Stimulated activated CD4-positive, alpha-beta T cell treated with anti-CD3 and anti-CD28 coated beads, TNF-alpha, amount 100 ng/mL, for 24 hours (primary cell): ENCODE results near the gene ZDHHC20.
"Not testable (repeated sequence)": the region's sequence is repeated elsewhere in the genome, so short reads cannot be mapped to it uniquely, and the experiment has no call there.

ENCODE experiments used
- DNase-seq, 3 experiments: peaks; one replicate each; pipeline ENCODE4 v3.0.0-alpha.2; 2020; ENCODE audit warnings: low read depth in 3 of 3

Gene ZDHHC20

GRCh38 chr13:21435687-21436151 lies 23.4 kb downstream of the ZDHHC20 start:
- DNase-seq = peak in 2 of 3 experiments; percentile 4 to 16

- no peak for DNase-seq
Measured at GRCh38 chr13:21435231-21435630, 23.9 kb downstream of the ZDHHC20 start.

DNA sequence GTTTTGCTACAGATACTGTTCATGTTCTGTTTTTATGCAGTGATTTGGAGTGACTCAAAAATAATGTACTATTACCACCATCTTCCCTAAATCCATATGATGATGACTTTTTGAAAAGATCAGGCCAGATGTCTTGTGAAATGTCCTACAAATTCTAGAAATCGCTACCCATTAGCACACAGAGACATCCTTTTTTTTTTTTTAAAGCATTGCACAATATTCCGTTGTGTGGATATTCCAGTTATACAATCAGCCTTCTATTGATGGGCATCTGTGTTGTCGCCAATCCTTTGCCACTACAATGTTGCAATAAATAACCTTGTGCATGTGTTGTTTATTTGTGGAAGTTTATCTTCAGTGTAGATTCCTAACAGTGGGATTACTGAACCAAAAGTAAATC lies 24.5 kb downstream of the ZDHHC20 start:
- DNase-seq = no peak

DNA sequence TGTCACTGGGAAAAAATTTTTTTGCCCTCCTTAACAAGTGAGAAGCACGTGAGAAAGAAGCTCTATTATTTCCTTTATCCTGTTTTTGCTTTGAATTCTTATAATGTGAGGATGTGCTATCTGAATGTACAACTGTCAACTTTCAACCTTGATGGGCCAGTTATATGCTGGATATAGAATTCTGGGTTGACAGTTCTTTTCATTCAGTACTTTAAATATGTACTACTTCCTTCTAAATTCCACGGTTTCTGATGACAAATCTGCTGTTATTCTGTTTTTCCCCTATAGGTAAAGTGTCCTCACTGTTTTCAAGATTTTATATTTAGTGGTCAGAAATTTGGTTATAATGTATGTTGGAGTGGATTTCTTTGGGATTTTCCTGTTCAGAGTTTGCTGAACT lies 29.9 kb downstream of the ZDHHC20 start:
- no peak for DNase-seq

- DNase-seq = no peak
Measured at GRCh38 chr13:21427741-21428140, 31.4 kb downstream of the ZDHHC20 start.

GRCh38 chr13:21426238-21426637 lies 32.9 kb downstream of the ZDHHC20 start:
- DNase-seq = no peak

DNA sequence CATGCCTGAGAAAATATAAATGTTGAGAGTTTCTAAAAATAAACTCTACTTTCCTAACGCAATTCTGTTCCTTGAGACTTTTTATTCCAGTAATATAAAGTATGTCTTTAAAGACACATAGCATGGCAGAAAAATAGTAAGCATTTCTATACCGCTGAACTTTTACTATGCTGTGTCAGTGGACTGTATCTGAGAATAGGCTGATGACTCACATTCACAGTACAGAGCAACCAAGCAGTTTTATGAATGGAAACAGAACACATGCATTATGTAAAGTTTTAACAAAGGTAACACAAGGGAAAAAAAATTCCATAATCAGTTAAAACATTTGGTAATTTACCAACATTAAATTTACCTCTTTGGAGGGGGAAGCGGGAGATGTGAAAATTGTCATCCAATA lies 38.4 kb downstream of the ZDHHC20 start:
- no peak for DNase-seq

GRCh38 chr13:21413013-21413412 lies 46.1 kb downstream of the ZDHHC20 start:
- no peak for DNase-seq

DNA sequence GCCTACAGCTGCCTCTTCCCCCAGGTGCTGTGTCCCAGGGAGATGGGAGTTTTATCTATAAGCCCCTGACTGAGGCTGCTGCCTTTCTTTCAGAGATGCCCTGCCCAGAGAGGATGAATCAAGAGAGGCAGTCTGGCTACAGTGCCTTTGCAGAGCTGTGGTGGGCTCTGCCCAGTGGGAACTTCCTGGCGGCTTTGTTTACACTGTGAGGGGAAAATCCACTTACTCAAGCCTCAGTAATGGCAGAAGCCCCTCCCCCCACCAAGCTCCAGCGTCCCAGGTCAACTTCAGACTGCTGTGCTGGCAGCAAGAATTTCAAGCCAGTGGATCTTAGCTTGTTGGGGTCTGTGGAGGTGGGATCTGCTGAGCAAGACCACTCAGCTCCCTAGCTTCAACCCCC lies 48.6 kb downstream of the ZDHHC20 start:
- not testable (repeated sequence) for DNase-seq

- DNase-seq = no peak
Measured at GRCh38 chr13:21405309-21405708, 53.8 kb downstream of the ZDHHC20 start.

DNA sequence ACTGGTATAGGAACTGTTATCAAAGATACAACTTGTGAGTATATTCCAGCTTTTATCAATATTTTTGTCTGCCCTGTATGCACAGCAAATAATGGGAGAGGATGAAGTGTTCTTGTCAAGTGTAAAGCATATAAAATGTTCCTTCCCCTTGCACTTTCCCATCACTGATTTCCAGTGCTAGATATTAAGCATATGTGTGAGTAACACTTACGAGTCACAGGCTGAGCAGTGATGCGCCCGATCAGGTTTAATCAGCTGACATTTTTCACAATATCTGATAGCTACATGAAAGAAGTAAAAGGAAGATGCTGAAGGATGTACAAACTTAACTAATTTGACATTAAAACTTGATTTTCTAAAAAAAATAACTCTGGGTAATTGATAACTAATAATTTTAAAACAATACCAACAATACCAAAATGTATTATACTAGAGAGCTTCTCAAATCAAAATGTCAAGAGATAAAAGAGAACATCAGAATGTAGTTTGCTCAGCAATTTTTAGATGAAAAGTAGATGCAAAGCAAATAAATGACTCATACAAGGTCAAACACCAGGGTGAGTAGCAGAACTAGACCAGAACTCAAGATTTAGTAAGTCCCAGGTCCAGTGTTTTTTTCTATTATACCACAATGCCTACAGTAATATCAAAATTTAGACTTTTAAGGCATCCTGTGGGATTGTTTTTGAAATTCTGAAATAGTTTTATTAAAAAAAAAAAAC lies 56.4 kb downstream of the ZDHHC20 start:
- DNase-seq = no peak

- no peak for DNase-seq
Measured at GRCh38 chr13:21399741-21400140, 59.4 kb downstream of the ZDHHC20 start.

DNA sequence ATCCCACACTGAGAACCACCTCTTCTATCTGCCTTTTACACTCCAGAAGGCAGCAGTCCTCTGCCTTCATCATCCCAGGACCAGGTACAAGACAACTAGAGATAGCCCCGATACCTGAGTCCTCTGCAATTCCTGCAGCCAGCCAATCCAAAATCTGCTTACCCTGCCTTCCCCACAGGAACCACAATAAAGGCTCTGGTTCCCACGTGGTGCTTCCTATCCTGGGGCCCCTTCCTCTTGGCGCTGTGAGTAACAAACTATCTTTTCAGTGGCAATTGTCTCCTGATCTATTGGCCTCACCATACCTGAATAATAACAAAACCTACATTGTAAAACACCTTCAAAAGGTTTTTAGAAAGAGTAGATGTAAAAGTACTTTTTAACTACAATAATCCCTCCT lies 63.1 kb downstream of the ZDHHC20 start:
- DNase-seq = peak in 1 of 3 experiments; percentile 31

DNA sequence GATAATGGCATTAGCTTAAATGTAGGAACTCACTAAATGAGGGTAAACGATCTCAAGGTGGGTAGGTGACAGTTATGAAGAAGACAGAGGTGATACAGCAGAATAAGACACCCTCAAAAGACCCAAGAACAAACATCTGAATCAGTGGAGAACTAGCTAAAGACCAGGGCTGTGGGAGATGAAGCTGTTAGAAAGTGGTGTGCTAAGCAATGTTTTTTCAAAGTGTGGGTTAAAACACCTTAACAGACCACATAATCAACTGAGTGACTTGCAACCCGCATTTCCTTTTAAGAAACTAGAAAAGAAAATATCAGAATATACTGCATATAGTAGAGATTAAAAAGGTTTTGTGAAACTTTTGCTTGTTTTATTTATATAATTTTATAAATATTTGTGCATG lies 70.0 kb downstream of the ZDHHC20 start:
- no peak for DNase-seq

DNA sequence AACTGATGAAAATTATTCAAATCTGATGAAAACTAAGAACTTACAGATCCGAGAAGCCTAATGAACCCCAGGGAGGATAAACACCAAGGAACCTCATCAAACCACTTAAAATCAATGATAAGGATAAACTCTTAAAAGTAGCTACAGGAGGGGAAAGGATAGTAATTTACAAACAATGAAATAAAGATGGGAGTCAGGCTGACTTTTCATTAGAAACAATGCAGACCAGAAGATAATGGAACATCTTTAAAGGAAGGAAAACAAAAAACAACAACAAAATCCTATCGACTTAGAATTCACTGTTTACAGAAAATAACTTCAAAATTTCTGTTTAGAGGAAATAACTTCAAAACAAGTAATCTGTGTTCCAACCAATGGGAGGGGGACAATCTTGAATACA lies 73.4 kb downstream of the ZDHHC20 start:
- no peak for DNase-seq

DNA sequence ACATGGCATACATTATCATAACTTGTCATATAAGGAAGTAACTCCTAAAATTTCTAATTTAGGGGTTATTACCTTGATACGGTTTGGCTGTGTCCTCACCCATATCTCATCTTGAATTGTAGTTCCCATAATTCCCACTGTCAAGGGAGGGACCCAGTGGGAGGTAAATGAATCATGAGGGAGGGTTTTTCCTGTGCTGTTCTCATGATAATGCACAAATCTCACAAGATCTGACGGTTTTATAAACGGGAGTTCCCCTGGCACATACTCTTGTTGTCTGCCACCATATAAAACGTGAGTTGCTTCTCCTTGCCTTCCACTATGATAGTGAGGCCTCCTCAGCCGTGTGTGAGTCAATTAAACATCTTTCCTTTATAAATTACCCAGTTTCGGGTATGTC lies 76.0 kb downstream of the ZDHHC20 start:
- no peak for DNase-seq

DNA sequence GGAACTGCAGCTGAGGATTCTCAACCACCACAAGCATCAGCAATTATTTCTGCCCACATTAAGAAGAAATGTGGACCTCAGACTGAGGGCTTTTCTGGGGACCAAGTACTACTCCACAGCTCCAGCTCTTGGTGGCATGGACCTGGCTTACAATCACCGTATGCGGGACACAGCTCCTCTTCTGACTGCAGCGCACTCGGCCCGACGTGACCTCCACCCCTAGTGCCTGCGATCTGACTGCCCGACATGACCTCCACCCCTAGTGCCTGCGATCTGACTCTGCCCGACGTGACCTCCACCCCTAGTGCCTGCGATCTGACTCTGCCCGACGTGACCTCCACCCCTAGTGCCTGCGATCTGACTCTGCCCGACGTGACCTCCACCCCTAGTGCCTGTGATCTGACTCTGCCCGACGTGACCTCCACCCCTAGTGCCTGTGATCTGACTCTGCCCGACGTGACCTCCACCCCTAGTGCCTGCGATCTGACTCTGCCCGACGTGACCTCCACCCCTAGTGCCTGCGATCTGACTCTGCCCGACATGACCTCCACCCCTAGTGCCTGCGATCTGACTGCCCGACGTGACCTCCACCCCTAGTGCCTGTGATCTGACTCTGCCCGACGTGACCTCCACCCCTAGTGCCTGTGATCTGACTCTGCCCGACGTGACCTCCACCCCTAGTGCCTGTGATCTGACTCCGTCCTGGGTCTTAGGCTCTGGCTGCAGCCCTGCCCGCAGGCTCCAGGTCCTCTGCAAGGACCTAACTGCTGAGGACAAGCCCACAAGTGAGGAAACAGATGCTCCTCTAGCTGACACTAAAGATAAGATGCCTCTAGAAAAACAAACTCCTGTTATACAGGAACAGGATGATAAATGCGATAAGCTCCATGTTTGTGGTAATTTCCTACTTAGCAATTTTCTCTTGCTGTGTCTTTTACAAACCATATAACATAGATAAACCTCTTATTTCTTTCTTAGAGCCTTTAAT lies 81.8 kb downstream of the ZDHHC20 start:
- DNase-seq = not testable (repeated sequence)

GRCh38 chr13:21372530-21372929 lies 86.6 kb downstream of the ZDHHC20 start:
- DNase-seq = no peak

DNA sequence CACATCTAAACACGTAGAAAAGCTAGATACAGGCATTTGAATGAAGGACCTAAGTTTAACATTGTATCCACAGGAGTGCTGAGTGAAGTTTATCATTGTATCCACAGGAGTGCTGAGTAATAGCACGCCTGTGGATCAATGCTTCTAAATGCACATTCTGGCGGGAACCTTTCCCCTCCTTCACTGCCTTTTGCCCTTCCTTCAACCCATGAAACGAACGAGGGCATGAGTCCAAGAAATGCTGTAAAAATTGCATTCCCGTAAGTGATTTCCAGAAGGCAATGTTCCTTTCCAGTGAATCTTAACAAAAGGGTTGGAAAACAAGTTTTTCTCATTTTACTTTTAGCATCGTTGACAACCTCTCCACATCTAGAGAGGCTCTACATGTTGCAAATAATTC lies 88.1 kb downstream of the ZDHHC20 start:
- no peak for DNase-seq

GRCh38 chr13:21365574-21365973 lies 93.5 kb downstream of the ZDHHC20 start:
- no peak for DNase-seq

- no peak for DNase-seq
Measured at GRCh38 chr13:21364916-21365315, 94.2 kb downstream of the ZDHHC20 start.

GRCh38 chr13:21364357-21364756 lies 94.7 kb downstream of the ZDHHC20 start:
- no peak for DNase-seq

GRCh38 chr13:21362741-21363140 lies 96.4 kb downstream of the ZDHHC20 start:
- DNase-seq = no peak
